ENCODE measurements around the gene ANKRD50. TPM values are rescaled to one million over a fixed set of nuclear protein-coding genes. Genes with fewer than 3 reads are reported as not detected.

The ANKRD50 gene
- total and polyA plus RNA-seq, 4 donors = 22.2 to 74.5 (median 41.8) TPM

GRCh38 chr4:124710911-124711310 lies 1.6 kb downstream of the ANKRD50 start:
- H3K27me3 ChIP-seq (ENCODE audit: control insufficient read depth, insufficient read depth, low read length) = no peaks in the 10 kb centered on the region
- H3K4me3 ChIP-seq (ENCODE audit: low read depth, low read length) = peak overlapping the region; percentile 95
- peaks cover 10% of the 10 kb centered on the region for H3K4me1 ChIP-seq (ENCODE audit: control insufficient read depth, insufficient read depth, low read length)
- no peaks in the 10 kb centered on the region for H3K36me3 ChIP-seq (ENCODE audit: control insufficient read depth, insufficient read depth, low read length)
- H3K9me3 ChIP-seq (ENCODE audit: control insufficient read depth, insufficient read depth, low read length) = no peaks in the 10 kb centered on the region
- 20% methylated on average over 1 of the region's 5 CpGs for WGBS (ENCODE audit: insufficient coverage)
- peak overlapping the region; percentile 98 for H3K27ac ChIP-seq (ENCODE audit: low read depth, low read length)
- peak in 2 of 6 donors; percentile 64 for DNase-seq (ENCODE audit: low read depth in 4 of 6, low spot score in 6 of 6)

GRCh38 chr4:124710015-124710741 lies 2.4 kb downstream of the ANKRD50 start:
- peak in 2 of 6 donors; percentile 27 to 48 for DNase-seq (ENCODE audit: low read depth in 4 of 6, low spot score in 6 of 6)
- peak overlapping the region; percentile 29 for H3K27ac ChIP-seq (ENCODE audit: low read depth, low read length)
- peak overlapping the region; percentile 95 for H3K4me3 ChIP-seq (ENCODE audit: low read depth, low read length)
- no peaks in the 10 kb centered on the region for H3K9me3 ChIP-seq (ENCODE audit: control insufficient read depth, insufficient read depth, low read length)
- peaks cover 10% of the 10 kb centered on the region for H3K4me1 ChIP-seq (ENCODE audit: control insufficient read depth, insufficient read depth, low read length)
- H3K27me3 ChIP-seq (ENCODE audit: control insufficient read depth, insufficient read depth, low read length) = no peaks in the 10 kb centered on the region
- no peaks in the 10 kb centered on the region for H3K36me3 ChIP-seq (ENCODE audit: control insufficient read depth, insufficient read depth, low read length)
- 28% methylated on average over 4 of the region's 7 CpGs for WGBS (ENCODE audit: insufficient coverage)

GRCh38 chr4:124708517-124709300 lies 3.8 kb downstream of the ANKRD50 start:
- peak in 1 of 6 donors; percentile 16 for DNase-seq (ENCODE audit: low read depth in 4 of 6, low spot score in 6 of 6)
- no CpG with 5 or more reads among the region's 1 CpG for WGBS (ENCODE audit: insufficient coverage)
- H3K27me3 ChIP-seq (ENCODE audit: control insufficient read depth, insufficient read depth, low read length) = no peaks in the 10 kb centered on the region
- H3K9me3 ChIP-seq (ENCODE audit: control insufficient read depth, insufficient read depth, low read length) = no peaks in the 10 kb centered on the region
- no peaks in the 10 kb centered on the region for H3K36me3 ChIP-seq (ENCODE audit: control insufficient read depth, insufficient read depth, low read length)
- H3K27ac ChIP-seq (ENCODE audit: low read depth, low read length) = no peak overlapping the region
- H3K4me1 ChIP-seq (ENCODE audit: control insufficient read depth, insufficient read depth, low read length) = peaks cover 10% of the 10 kb centered on the region
- no peak overlapping the region for H3K4me3 ChIP-seq (ENCODE audit: low read depth, low read length)

GRCh38 chr4:124705393-124705792 lies 7.1 kb downstream of the ANKRD50 start:
- no peak for DNase-seq (ENCODE audit: low read depth in 4 of 6, low spot score in 6 of 6)
- WGBS (ENCODE audit: insufficient coverage) = no CpG with 5 or more reads among the region's 2 CpGs
- peaks cover 6% of the 10 kb centered on the region for H3K36me3 ChIP-seq (ENCODE audit: control insufficient read depth, insufficient read depth, low read length)
- no peak overlapping the region for H3K27ac ChIP-seq (ENCODE audit: low read depth, low read length)
- H3K4me3 ChIP-seq (ENCODE audit: low read depth, low read length) = no peak overlapping the region
- H3K9me3 ChIP-seq (ENCODE audit: control insufficient read depth, insufficient read depth, low read length) = no peaks in the 10 kb centered on the region
- H3K4me1 ChIP-seq (ENCODE audit: control insufficient read depth, insufficient read depth, low read length) = peaks cover 4% of the 10 kb centered on the region
- H3K27me3 ChIP-seq (ENCODE audit: control insufficient read depth, insufficient read depth, low read length) = no peaks in the 10 kb centered on the region

GRCh38 chr4:124703154-124703553 lies 9.4 kb downstream of the ANKRD50 start:
- H3K9me3 ChIP-seq (ENCODE audit: control insufficient read depth, insufficient read depth, low read length) = no peaks in the 10 kb centered on the region
- H3K27ac ChIP-seq (ENCODE audit: low read depth, low read length) = no peak overlapping the region
- H3K36me3 ChIP-seq (ENCODE audit: control insufficient read depth, insufficient read depth, low read length) = peaks cover 6% of the 10 kb centered on the region
- H3K4me1 ChIP-seq (ENCODE audit: control insufficient read depth, insufficient read depth, low read length) = no peaks in the 10 kb centered on the region
- no peak for DNase-seq (ENCODE audit: low read depth in 4 of 6, low spot score in 6 of 6)
- 91% methylated on average over 4 of the region's 6 CpGs for WGBS (ENCODE audit: insufficient coverage)
- H3K4me3 ChIP-seq (ENCODE audit: low read depth, low read length) = no peak overlapping the region
- H3K27me3 ChIP-seq (ENCODE audit: control insufficient read depth, insufficient read depth, low read length) = no peaks in the 10 kb centered on the region

- peaks cover 6% of the 10 kb centered on the region for H3K36me3 ChIP-seq (ENCODE audit: control insufficient read depth, insufficient read depth, low read length)
- no peaks in the 10 kb centered on the region for H3K9me3 ChIP-seq (ENCODE audit: control insufficient read depth, insufficient read depth, low read length)
- H3K4me3 ChIP-seq (ENCODE audit: low read depth, low read length) = no peak overlapping the region
- 90% methylated on average over 2 of the region's 2 CpGs for WGBS (ENCODE audit: insufficient coverage)
- no peak overlapping the region for H3K27ac ChIP-seq (ENCODE audit: low read depth, low read length)
- DNase-seq (ENCODE audit: low read depth in 4 of 6, low spot score in 6 of 6) = no peak
- no peaks in the 10 kb centered on the region for H3K27me3 ChIP-seq (ENCODE audit: control insufficient read depth, insufficient read depth, low read length)
- no peaks in the 10 kb centered on the region for H3K4me1 ChIP-seq (ENCODE audit: control insufficient read depth, insufficient read depth, low read length)
Measured at GRCh38 chr4:124697441-124697840, 15.1 kb downstream of the ANKRD50 start.

GRCh38 chr4:124696182-124696581 lies 16.4 kb downstream of the ANKRD50 start:
- no peaks in the 10 kb centered on the region for H3K4me1 ChIP-seq (ENCODE audit: control insufficient read depth, insufficient read depth, low read length)
- no peaks in the 10 kb centered on the region for H3K9me3 ChIP-seq (ENCODE audit: control insufficient read depth, insufficient read depth, low read length)
- no peaks in the 10 kb centered on the region for H3K27me3 ChIP-seq (ENCODE audit: control insufficient read depth, insufficient read depth, low read length)
- H3K4me3 ChIP-seq (ENCODE audit: low read depth, low read length) = no peak overlapping the region
- no peak for DNase-seq (ENCODE audit: low read depth in 4 of 6, low spot score in 6 of 6)
- H3K36me3 ChIP-seq (ENCODE audit: control insufficient read depth, insufficient read depth, low read length) = peaks cover 6% of the 10 kb centered on the region
- H3K27ac ChIP-seq (ENCODE audit: low read depth, low read length) = no peak overlapping the region

GRCh38 chr4:124694946-124695598 lies 17.5 kb downstream of the ANKRD50 start:
- H3K36me3 ChIP-seq (ENCODE audit: control insufficient read depth, insufficient read depth, low read length) = no peaks in the 10 kb centered on the region
- 85% methylated on average over 5 of the region's 6 CpGs for WGBS (ENCODE audit: insufficient coverage)
- no peaks in the 10 kb centered on the region for H3K4me1 ChIP-seq (ENCODE audit: control insufficient read depth, insufficient read depth, low read length)
- H3K27me3 ChIP-seq (ENCODE audit: control insufficient read depth, insufficient read depth, low read length) = no peaks in the 10 kb centered on the region
- H3K4me3 ChIP-seq (ENCODE audit: low read depth, low read length) = no peak overlapping the region
- H3K27ac ChIP-seq (ENCODE audit: low read depth, low read length) = no peak overlapping the region
- no peaks in the 10 kb centered on the region for H3K9me3 ChIP-seq (ENCODE audit: control insufficient read depth, insufficient read depth, low read length)
- peak in 1 of 6 donors; percentile 72 for DNase-seq (ENCODE audit: low read depth in 4 of 6, low spot score in 6 of 6)

GRCh38 chr4:124694306-124694705 lies 18.2 kb downstream of the ANKRD50 start:
- H3K4me1 ChIP-seq (ENCODE audit: control insufficient read depth, insufficient read depth, low read length) = no peaks in the 10 kb centered on the region

More at GRCh38 chr4:124694306-124694705, 18.2 kb downstream of the ANKRD50 start:
- DNase-seq (ENCODE audit: low read depth in 4 of 6, low spot score in 6 of 6) = no peak
- Histone ChIP-seq H3K36me3 (ENCODE audit: control insufficient read depth, insufficient read depth, low read length) (no peaks in the 10 kb centered on the region), H3K4me3 (ENCODE audit: low read depth, low read length) (no peak overlapping the region), H3K27ac (ENCODE audit: low read depth, low read length) (no peak overlapping the region), H3K9me3 (ENCODE audit: control insufficient read depth, insufficient read depth, low read length) (no peaks in the 10 kb centered on the region), H3K27me3 (ENCODE audit: control insufficient read depth, insufficient read depth, low read length) (no peaks in the 10 kb centered on the region)
